ENCODE data around the gene C19orf53.

The C19orf53 gene

GRCh38 chr19:13796301-13797057 is 22.2 kb downstream of the C19orf53 start:
- peak in 1 of 2 experiments; percentile 24 for DNase-seq
- TF ChIP-seq GATA1 (IDR thresholded peaks at IDR 0.05; ENCODE audit: low read depth, low read length) (no peak), POLR2A (IDR thresholded peaks at IDR 0.05; ENCODE audit: low read length) (no peak)

GRCh38 chr19:13797058-13797440 is 22.8 kb downstream of the C19orf53 start:
- no peak for TF ChIP-seq POLR2A (IDR thresholded peaks at IDR 0.05; ENCODE audit: low read length)
- no peak for TF ChIP-seq GATA1 (IDR thresholded peaks at IDR 0.05; ENCODE audit: low read depth, low read length)
- DNase-seq: no peak

DNA sequence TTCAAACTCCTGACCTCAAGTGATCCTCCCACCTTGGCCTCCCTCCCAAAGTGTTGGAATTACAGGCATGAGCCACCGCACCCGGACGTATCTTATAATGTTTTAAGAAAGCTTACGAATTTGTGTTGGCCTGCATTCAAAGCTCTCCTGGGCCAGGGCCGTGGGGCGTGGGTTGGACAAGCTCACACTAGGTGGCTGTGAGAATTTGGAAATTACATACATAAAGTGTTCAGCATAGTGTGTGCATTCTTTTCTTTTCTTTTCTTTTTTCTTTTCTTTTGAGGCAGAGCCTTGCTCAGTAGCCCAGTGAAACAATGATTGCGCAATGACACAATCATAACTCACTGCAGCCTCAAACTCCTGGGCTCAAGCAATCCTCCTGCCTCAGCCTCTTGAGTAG is 23.6 kb downstream of the C19orf53 start:
- TF ChIP-seq POLR2A (IDR thresholded peaks at IDR 0.05; ENCODE audit: low read length): no peak
- TF ChIP-seq GATA1 (IDR thresholded peaks at IDR 0.05; ENCODE audit: low read depth, low read length): no peak
- no peak for DNase-seq

- TF ChIP-seq GATA1 (IDR thresholded peaks at IDR 0.05; ENCODE audit: low read depth, low read length) (no peak), POLR2A (IDR thresholded peaks at IDR 0.05; ENCODE audit: low read length) (no peak)
These were observed 25.4 kb downstream of the C19orf53 start for GRCh38 chr19:13799669-13800068.

DNA sequence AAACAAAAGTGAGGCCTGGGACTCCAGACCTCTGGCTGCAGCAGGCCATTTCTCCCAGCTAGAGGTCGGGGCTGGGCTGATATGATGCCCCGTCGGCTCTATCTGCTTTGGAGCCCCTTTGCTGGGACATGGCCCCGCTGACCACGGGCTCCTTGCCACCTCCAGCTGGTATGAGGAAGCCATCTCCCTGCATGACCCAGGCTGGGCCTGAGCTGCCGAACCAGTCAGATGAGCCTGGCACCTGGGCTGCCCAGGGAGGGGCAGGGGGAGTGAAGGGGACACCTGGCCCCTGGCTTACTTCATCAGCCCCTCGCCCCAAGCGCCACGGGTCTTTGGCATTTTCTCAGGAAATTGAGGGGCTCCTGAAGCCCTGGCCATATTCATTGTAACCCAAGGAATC is 28.8 kb downstream of the C19orf53 start:
- DNase-seq: no peak
- TF ChIP-seq GATA1 (IDR thresholded peaks at IDR 0.05; ENCODE audit: low read depth, low read length) (no peak), POLR2A (IDR thresholded peaks at IDR 0.05; ENCODE audit: low read length) (no peak)

More at GRCh38 chr19:13799669-13800068, 25.4 kb downstream of the C19orf53 start:
- no peak for DNase-seq

GRCh38 chr19:13804830-13805683 is 30.8 kb downstream of the C19orf53 start:
- DNase-seq: peak; percentile 30 to 51
- TF ChIP-seq GATA1 (IDR thresholded peaks at IDR 0.05; ENCODE audit: low read depth, low read length) (no peak), POLR2A (IDR thresholded peaks at IDR 0.05; ENCODE audit: low read length) (no peak)

DNA sequence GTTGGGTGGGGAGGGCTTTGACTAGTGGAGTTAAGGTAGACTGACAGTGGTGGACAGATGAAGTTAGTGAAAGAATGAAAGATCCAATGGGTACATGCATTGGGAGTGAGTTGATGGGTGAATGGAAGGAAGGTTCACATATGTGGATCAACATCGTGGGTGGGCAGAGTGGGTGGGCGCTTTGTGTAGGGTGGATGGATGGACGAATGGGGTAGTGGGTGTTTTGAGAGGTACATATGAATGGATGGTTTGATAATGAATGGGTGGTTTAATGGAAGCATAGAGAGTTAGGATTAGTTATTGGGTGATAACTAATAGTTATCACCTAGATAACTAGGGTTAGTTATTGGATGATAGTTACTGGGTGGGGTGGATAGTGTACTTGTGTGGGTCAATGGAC is 32.5 kb downstream of the C19orf53 start:
- DNase-seq: no peak
- TF ChIP-seq POLR2A (IDR thresholded peaks at IDR 0.05; ENCODE audit: low read length) (no peak), GATA1 (IDR thresholded peaks at IDR 0.05; ENCODE audit: low read depth, low read length) (no peak)

DNA sequence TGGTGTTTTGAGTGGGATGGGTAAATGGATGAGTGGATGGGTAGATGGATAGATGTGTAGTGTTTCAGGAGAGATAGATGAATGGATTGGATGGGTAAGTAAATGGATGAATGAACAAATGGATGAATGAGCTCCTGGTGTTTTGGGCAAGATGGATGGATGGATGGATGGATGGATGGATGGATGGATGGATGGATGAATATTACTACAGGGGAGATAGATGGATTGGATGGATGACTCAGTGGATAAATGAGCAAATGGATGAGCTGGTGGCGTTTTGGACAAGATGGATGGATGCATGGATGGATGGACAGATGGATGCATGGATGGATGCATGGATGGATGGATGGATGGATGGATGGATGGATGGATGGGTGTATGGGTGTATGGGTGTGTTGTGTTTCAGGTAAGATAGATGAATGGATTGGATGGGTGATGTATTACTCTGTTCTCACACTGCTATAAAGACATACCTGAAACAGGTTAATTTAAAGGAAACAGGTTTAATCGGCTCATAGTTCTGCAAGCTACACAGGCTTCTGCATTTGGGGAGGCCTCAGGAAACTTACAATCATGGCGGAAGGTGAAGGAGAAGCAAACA is 33.3 kb downstream of the C19orf53 start:
- TF ChIP-seq POLR2A (IDR thresholded peaks at IDR 0.05; ENCODE audit: low read length): no peak
- no peak for TF ChIP-seq GATA1 (IDR thresholded peaks at IDR 0.05; ENCODE audit: low read depth, low read length)
- no peak for DNase-seq

DNA sequence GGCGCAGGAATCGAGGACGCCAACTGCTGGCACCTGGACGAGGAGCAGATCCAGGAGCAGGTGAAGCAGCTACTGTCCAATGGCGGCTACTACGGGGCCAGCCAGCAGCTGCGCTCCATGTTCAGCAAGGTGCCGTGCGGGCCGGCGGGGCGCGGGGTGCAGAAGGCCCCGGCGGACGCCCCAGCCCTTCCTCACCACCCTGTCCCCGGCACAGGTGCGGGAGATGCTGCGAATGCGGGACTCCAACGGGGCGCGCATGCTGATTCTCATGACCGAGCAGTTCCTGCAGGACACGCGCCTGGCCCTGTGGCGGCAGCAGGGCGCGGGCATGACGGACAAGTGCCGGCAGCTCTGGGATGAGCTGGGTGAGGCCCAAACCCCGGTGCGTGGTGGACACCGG is 34.6 kb downstream of the C19orf53 start:
- DNase-seq: no peak
- TF ChIP-seq GATA1 (IDR thresholded peaks at IDR 0.05; ENCODE audit: low read depth, low read length): no peak
- no peak for TF ChIP-seq POLR2A (IDR thresholded peaks at IDR 0.05; ENCODE audit: low read length)

DNA sequence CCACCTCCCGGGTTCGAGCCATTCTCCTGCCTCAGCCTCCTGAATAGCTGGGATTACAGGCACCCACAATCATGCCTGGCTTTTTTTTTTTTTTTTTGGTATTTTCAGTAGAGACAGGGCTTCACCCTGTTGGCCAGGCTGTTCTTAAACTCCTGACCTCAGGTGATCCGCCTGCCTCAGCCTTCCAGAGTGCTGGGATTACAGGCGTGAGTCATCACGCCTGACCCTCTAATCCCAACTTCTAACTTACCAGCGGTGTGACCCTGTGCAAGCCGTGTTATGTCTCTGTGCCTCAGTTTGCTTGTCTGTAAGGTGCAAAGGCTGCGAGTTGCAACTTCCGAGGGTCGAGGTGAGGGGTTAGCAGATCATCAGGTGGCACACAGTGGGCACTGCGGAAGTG is 38.3 kb downstream of the C19orf53 start:
- DNase-seq: no peak
- TF ChIP-seq POLR2A (IDR thresholded peaks at IDR 0.05; ENCODE audit: low read length): no peak
- TF ChIP-seq GATA1 (IDR thresholded peaks at IDR 0.05; ENCODE audit: low read depth, low read length): no peak

GRCh38 chr19:13813147-13813546 is 38.9 kb downstream of the C19orf53 start:
- TF ChIP-seq POLR2A (IDR thresholded peaks at IDR 0.05; ENCODE audit: low read length) (no peak), GATA1 (IDR thresholded peaks at IDR 0.05; ENCODE audit: low read depth, low read length) (no peak)
- no peak for DNase-seq

DNA sequence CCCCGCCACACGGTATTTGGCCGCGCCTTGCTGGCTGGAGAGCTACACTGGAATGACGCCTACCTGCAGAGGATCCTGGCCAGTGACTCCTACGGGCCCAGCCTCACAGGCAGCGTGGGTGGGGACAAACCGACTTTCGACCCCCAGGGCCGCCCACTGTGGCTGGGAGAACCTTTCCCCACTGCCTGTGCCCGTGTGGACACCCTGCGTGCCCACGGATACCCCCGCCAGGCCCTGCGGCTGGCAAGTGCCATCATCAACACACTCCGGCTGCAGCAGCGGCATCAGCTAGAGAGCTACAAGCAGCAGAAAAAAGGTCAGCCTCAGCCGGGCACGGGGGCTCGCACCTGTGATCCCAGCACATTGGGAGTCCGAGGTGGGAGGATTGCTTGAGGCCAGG is 40.3 kb downstream of the C19orf53 start:
- no peak for TF ChIP-seq GATA1 (IDR thresholded peaks at IDR 0.05; ENCODE audit: low read depth, low read length)
- no peak for TF ChIP-seq POLR2A (IDR thresholded peaks at IDR 0.05; ENCODE audit: low read length)
- DNase-seq: no peak

DNA sequence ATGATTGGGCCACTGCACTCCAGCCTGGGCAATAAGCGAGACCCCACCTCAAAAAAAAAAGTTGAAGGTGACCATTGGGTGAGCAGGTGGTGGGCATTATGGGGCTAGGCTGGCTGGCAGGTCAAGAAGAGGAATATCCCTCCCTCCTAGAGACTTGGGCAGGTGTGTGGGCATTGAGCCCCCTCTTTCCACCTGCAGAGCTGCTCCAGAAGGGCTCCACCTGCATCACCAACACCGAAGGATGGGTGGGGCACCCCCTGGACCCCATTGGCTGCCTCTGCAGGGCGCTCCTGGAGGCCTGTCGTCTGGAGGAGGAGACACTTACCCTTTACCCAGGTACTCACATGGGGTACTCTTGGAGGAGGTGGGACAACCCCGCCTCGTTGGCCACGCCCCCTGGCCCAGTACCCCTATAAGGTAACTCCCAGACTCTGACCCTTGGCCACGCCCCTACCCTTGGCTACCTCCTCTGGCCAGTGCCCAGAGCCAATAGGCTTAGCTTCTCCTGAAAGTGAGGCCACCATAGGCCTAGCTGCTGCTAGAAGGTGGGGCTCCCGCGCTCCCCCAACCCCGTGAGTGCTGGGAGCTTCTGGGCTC is 42.9 kb downstream of the C19orf53 start:
- no peak for TF ChIP-seq POLR2A (IDR thresholded peaks at IDR 0.05; ENCODE audit: low read length)
- no peak for TF ChIP-seq GATA1 (IDR thresholded peaks at IDR 0.05; ENCODE audit: low read depth, low read length)
- DNase-seq: peak in 1 of 2 experiments; percentile 45

Data from erythroblast (primary cell).